ENCODE measurements around the gene DMBT1.
A peak's percentile ranks its signal among the peaks of the same experiment; 100 is the strongest.
"Not testable (repeated sequence)": the region's sequence is repeated elsewhere in the genome, so short reads cannot be mapped to it uniquely, and the experiment has no call there.

Gene DMBT1

GRCh38 chr10:122549636-122550035 is 10.9 kb upstream of the DMBT1 start:
- no peak for DNase-seq

- DNase-seq, result no peak
Observed at GRCh38 chr10:122550427-122550826, 10.1 kb upstream of the DMBT1 start.

GRCh38 chr10:122550983-122551382 is 9.6 kb upstream of the DMBT1 start:
- no peak for DNase-seq

- DNase-seq, result no peak
Observed at GRCh38 chr10:122551450-122551849, 9.1 kb upstream of the DMBT1 start.

- DNase-seq, result no peak
Observed at GRCh38 chr10:122553341-122553740, 7.2 kb upstream of the DMBT1 start.

- DNase-seq, result no peak
Observed at GRCh38 chr10:122554131-122555036, 6.2 kb upstream of the DMBT1 start.

- no peak for DNase-seq
Observed at GRCh38 chr10:122555442-122555841, 5.1 kb upstream of the DMBT1 start.

- DNase-seq, result no peak
Observed at GRCh38 chr10:122557516-122557915, 3.0 kb upstream of the DMBT1 start.

GRCh38 chr10:122558452-122558851 is 2.1 kb upstream of the DMBT1 start:
- no peak for DNase-seq

GRCh38 chr10:122559228-122559627 is 1.3 kb upstream of the DMBT1 start:
- DNase-seq, result no peak

- DNase-seq, result peak; percentile 51
Observed at GRCh38 chr10:122561212-122561611, 658 bp downstream of the DMBT1 start.

GRCh38 chr10:122561792-122562191 is 1.2 kb downstream of the DMBT1 start:
- no peak for DNase-seq

GRCh38 chr10:122564980-122565379 is 4.4 kb downstream of the DMBT1 start:
- no peak for DNase-seq

- peak; percentile 70 for DNase-seq
Observed at GRCh38 chr10:122565766-122566206, 5.2 kb downstream of the DMBT1 start.

GRCh38 chr10:122566632-122567031 is 6.1 kb downstream of the DMBT1 start:
- DNase-seq, result no peak

- no peak for DNase-seq
Observed at GRCh38 chr10:122567056-122567660, 6.6 kb downstream of the DMBT1 start.

GRCh38 chr10:122568551-122568950 is 8.0 kb downstream of the DMBT1 start:
- no peak for DNase-seq

- DNase-seq, result no peak
Observed at GRCh38 chr10:122570920-122571319, 10.4 kb downstream of the DMBT1 start.

GRCh38 chr10:122571892-122572291 is 11.3 kb downstream of the DMBT1 start:
- no peak for DNase-seq

GRCh38 chr10:122575776-122576175 is 15.2 kb downstream of the DMBT1 start:
- DNase-seq, result no peak

GRCh38 chr10:122576291-122576690 is 15.7 kb downstream of the DMBT1 start:
- no peak for DNase-seq

- DNase-seq, result no peak
Observed at GRCh38 chr10:122577311-122577885, 16.8 kb downstream of the DMBT1 start.

GRCh38 chr10:122586070-122586469 is 25.5 kb downstream of the DMBT1 start:
- not testable (repeated sequence) for DNase-seq
